GM18502 (cell line): ENCODE measurements around the gene CNTN4.

ENCODE experiments used
- ATAC-seq: cut with Tn5 transposase; IDR thresholded peaks from one replicate; pipeline ENCODE4 v1.9.1; 2021; ENCODE audit warnings: mild to moderate bottlenecking; ENCODE audit not compliant: unreplicated experiment, poor library complexity

The CNTN4 gene

DNA sequence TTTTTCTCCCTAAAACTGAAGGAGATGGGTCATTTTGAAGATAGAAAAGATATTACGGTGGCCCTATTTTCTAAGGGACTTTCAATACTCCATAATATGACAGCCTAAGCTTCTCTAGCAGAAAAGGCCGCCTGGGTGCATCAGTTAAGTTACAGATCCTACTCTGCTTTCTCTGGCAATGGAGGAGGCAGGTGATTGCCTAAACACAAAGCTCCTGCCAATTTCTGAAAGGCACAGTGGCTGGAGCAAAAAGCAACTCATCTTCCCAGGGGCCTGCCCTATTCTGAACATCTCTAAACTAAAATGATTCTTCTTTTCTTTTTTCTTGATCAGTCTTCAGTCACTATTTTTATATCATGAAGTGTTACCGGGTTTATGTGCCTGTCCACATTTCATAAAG, 276.7 kb downstream of the CNTN4 start:
- ATAC-seq, result no peak

- no peak for ATAC-seq
Observed at GRCh38 chr3:2377281-2377680, 278.6 kb downstream of the CNTN4 start.

- no peak for ATAC-seq
Observed at GRCh38 chr3:2390926-2391532, 292.4 kb downstream of the CNTN4 start.

- ATAC-seq, result no peak
Observed at GRCh38 chr3:2391896-2392295, 293.2 kb downstream of the CNTN4 start.

GRCh38 chr3:2392981-2393380, 294.3 kb downstream of the CNTN4 start:
- no peak for ATAC-seq

DNA sequence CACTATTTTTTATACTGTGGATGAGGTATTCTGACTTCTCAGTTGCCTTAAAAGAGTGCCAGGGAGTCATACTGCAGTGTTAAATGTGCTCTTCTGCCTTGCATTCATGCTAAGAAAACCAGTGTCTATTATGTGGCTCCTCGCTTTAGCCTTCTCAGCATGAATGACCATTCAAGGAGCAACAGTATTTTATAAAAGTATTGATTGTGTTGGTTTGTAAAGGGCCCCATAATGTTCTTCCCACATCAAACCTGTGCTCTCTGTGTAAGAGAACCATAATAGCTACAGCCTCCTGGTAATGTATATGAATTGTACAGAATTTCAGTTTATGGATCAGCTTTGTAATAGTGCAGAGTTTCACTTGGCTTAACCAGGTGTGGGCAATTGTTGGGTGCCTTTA, 316.4 kb downstream of the CNTN4 start:
- no peak for ATAC-seq

- no peak for ATAC-seq
Observed at GRCh38 chr3:2420919-2421318, 322.3 kb downstream of the CNTN4 start.

- no peak for ATAC-seq
Observed at GRCh38 chr3:2423143-2423542, 324.5 kb downstream of the CNTN4 start.

DNA sequence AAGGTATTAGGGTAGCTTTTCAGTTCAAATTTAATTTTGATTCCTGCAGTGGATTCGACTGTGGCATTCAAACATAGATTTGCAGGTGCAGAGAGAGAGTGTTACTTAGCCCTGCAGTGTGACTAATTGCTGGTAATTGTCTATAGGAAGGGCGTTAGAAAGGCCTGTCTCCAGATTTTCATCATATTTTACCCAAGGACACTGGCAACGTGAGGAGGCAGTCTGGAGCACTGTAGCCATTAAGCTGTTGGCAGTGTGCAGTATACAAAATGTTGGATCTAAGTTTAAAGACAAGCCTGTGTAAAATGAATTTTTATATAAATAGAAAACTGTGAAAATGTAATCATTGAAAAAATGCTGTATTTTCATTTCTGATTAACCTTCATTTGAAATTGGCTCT, 342.9 kb downstream of the CNTN4 start:
- no peak for ATAC-seq

DNA sequence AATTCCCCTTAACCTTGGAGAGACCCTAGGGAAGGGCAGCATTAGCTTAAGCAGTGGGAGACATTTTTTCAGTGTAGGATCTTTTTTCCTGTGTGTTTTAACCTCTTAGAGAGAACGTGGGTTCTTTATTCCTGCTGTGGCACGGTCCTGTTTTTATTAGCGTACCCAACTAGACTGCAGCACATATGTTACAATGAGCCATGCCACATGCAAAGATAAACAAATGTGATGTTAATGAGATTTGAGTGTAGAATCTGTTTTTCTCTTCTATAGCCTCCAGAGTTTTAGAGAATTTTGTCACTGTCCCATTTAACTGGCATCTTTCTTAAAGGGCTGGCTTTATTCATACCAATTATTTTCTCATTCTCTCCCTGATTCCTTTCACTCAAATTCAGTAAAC, 347.5 kb downstream of the CNTN4 start:
- no peak for ATAC-seq

GRCh38 chr3:2452249-2452648, 353.6 kb downstream of the CNTN4 start:
- no peak for ATAC-seq

- no peak for ATAC-seq
Observed at GRCh38 chr3:2454865-2455264, 356.2 kb downstream of the CNTN4 start.

GRCh38 chr3:2456788-2457187, 358.1 kb downstream of the CNTN4 start:
- ATAC-seq, result no peak

- ATAC-seq, result no peak
Observed at GRCh38 chr3:2458816-2459215, 360.1 kb downstream of the CNTN4 start.

DNA sequence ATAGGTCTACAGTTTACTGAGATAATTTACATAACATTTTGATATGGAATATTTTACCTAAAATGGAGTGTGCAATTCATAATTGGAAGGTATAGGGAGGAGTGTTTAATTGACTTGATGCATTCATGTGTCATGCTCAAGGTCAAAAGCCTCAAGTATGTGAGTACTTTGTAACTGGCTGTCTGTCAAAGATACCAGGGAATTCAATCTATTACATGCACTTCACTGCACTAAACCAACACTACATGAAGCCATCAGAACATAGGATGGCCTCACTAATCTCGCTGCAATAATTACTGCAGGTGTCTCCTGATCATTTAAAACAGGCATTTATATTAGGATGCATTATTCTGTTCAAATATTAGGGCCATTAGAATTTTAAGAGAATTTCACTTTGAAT, 367.2 kb downstream of the CNTN4 start:
- no peak for ATAC-seq

GRCh38 chr3:2468816-2469215, 370.1 kb downstream of the CNTN4 start:
- ATAC-seq, result no peak

DNA sequence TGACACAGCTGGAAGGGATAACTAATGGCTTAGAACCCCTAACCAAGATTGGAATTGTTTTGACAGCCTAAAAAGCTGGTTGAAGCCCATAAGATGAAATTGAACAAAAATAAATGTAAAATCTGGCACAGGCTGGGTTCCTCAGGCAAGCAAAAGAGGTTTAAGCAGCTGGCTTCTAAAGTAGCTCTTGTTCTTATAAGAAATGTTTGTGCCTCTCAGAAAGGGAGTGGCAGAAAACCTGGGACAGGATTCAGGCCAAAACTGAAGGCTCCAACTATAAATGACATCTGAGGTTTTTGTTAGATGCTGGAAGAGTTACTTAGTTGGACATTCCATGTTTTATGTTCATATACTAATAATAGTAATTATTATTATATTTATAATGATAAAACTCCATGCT, 378.3 kb downstream of the CNTN4 start:
- no peak for ATAC-seq

- no peak for ATAC-seq
Observed at GRCh38 chr3:2477620-2478019, 379.0 kb downstream of the CNTN4 start.

DNA sequence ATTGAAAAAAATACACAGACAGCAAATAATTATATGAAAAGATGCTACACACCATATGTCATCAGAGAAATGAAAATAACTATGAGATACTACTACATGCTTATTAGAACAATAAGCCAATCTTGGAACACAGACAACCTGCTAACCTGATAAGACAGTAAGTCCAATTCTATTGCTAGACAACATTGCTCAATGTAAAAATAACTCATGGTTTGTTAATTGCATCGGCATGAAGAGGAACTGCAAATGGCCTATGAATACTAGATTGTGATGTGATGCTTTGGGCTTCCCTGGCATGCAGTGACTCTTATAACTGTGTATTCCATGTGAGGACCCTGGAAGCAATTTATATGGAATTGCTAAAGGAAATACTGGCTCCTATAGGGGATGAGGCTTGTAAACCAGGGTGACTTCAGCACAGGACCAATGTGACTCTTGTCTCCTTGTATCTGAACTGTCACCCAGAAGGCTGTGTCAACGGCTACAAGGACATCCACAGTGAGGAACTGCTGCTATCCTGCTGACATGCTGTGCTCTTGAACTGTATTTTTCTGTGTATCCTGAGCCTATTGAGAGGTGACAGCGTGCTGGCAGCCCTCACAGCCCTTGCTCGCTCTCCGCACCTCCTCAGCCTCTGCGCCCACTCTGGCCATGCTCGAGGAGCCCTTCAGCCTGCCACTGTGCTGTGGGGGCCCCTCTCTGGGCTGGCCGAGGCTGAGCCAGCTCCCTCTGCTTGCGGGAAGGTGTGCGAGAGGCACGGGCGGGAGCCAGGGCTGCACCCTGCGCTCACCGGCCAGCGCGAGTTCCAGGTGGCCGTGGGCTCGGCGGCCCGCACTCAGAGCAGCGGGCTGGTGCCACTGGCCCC, 385.7 kb downstream of the CNTN4 start:
- no peak for ATAC-seq

DNA sequence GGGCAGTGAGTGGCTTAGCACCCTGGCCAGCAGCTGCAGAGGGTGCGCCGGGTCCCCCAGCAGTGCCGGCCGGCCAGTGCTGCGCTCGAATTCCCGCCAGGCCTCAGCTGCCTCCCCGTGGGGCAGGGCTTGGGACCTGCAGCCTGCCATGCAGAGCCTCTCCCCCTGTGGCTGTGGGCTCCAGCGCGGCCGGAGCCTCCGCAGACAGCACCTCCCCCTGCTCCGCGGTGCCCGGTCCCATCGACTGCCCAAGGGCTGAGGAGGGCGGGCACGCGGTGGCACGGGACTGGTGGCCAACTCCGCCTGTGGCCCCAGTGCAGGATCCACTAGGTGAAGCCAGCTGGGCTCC, 386.3 kb downstream of the CNTN4 start:
- ATAC-seq, result no peak

- no peak for ATAC-seq
Observed at GRCh38 chr3:2495746-2496145, 397.1 kb downstream of the CNTN4 start.

GRCh38 chr3:2504912-2505311, 406.2 kb downstream of the CNTN4 start:
- ATAC-seq, result no peak
